ENCODE data around the gene ZBTB7C. TPM values are rescaled to one million over a fixed set of nuclear protein-coding genes. Genes with fewer than 3 reads are reported as not detected.

Gene ZBTB7C
- total RNA-seq, 1 donor from 2014 or later: 0.61 TPM

- DNase-seq (ENCODE audit: low read depth, low spot score): no peak
- Mint-ChIP-seq H3K27me3 (ENCODE audit: low read depth) (peaks cover 13% of the 10 kb centered on the region), H3K4me1 (peaks cover 7% of the 10 kb centered on the region), H3K9me3 (no peaks in the 10 kb centered on the region), H3K4me3 (no peak overlapping the region), H3K27ac (ENCODE audit: unreplicated experiment) (no peak overlapping the region), H3K36me3 (ENCODE audit: low read depth) (no peaks in the 10 kb centered on the region)
- TF ChIP-seq, protein P1, sequence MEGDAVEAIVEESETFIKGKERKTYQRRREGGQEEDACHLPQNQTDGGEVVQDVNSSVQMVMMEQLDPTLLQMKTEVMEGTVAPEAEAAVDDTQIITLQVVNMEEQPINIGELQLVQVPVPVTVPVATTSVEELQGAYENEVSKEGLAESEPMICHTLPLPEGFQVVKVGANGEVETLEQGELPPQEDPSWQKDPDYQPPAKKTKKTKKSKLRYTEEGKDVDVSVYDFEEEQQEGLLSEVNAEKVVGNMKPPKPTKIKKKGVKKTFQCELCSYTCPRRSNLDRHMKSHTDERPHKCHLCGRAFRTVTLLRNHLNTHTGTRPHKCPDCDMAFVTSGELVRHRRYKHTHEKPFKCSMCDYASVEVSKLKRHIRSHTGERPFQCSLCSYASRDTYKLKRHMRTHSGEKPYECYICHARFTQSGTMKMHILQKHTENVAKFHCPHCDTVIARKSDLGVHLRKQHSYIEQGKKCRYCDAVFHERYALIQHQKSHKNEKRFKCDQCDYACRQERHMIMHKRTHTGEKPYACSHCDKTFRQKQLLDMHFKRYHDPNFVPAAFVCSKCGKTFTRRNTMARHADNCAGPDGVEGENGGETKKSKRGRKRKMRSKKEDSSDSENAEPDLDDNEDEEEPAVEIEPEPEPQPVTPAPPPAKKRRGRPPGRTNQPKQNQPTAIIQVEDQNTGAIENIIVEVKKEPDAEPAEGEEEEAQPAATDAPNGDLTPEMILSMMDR (conservative IDR thresholded peaks at IDR 0.05): no peak
Measured at GRCh38 chr18:48007381-48007780, 401.8 kb downstream of the ZBTB7C start.

DNA sequence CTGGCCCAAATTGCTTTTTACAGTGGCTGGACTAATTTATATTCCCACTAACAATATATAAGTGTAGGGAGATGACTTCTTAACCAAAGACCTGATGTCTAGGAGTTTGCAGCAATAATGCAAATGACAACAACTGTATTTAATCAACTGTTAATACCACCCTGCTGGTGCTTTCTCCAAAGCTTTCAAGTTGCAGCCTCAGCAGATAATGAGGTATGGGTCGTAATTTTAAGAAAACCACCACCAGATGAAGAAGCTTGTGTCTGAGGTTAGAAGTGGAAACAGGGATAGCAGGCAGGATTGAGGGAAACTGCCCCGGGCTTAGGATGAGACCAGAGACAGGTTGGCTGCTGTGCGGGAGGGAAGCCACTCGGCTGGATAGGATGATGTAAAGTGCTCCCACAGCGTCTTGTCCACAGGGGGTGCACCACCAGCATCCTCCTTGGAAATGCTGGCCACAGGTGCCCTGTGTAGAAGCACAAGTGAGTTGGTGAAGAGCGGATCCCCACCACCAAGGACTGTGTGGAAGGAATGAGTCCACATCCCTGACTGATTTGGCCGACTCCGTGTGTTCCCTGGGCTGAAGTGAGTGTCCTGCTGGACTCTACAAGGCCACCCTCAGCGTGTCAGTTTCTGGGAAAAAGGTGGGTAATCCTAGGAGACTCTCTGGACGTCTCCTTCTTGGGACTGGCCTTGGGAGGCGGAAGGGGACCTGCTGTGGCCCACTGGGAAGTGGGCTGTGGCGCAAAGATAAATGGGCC lies 402.6 kb downstream of the ZBTB7C start:
- Mint-ChIP-seq H3K9me3 (no peaks in the 10 kb centered on the region), H3K27me3 (ENCODE audit: low read depth) (peaks cover 13% of the 10 kb centered on the region), H3K27ac (ENCODE audit: unreplicated experiment) (no peak overlapping the region), H3K4me1 (peaks cover 7% of the 10 kb centered on the region), H3K4me3 (peak overlapping the region; percentile 79), H3K36me3 (ENCODE audit: low read depth) (no peaks in the 10 kb centered on the region)
- TF ChIP-seq, protein P1 (conservative IDR thresholded peaks at IDR 0.05): no peak
- no peak for DNase-seq (ENCODE audit: low read depth, low spot score)

DNA sequence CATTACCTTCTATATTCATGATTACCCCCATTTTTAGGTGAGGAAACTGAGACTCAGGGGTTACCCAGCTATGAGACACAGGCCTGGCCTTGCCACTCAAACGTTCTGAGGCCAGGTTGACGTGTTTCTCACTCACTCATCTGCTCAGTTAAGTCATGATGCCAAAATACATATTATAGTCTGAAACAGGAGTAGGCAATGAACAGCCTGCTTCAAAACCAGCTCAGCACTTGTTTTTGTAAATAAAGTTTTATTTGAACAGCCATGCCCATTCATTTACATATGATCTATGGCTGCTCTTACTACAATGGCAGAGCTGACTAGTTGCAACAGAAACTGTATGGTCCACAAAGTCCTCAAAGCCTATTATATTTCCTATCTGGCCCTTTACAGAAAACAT lies 404.6 kb downstream of the ZBTB7C start:
- Mint-ChIP-seq H3K9me3 (no peaks in the 10 kb centered on the region), H3K36me3 (ENCODE audit: low read depth) (no peaks in the 10 kb centered on the region), H3K4me3 (no peak overlapping the region), H3K27ac (ENCODE audit: unreplicated experiment) (no peak overlapping the region), H3K4me1 (peaks cover 7% of the 10 kb centered on the region), H3K27me3 (ENCODE audit: low read depth) (peaks cover 19% of the 10 kb centered on the region)
- TF ChIP-seq, protein P1 (conservative IDR thresholded peaks at IDR 0.05): no peak
- no peak for DNase-seq (ENCODE audit: low read depth, low spot score)

- DNase-seq (ENCODE audit: low read depth, low spot score): no peak
- H3K27me3 Mint-ChIP-seq (ENCODE audit: low read depth): peaks cover 24% of the 10 kb centered on the region
- H3K27ac Mint-ChIP-seq (ENCODE audit: unreplicated experiment): no peak overlapping the region
- no peak overlapping the region for H3K4me3 Mint-ChIP-seq
- H3K9me3 Mint-ChIP-seq: no peaks in the 10 kb centered on the region
- TF ChIP-seq, protein P1 (conservative IDR thresholded peaks at IDR 0.05): no peak
- H3K4me1 Mint-ChIP-seq: peaks cover 3% of the 10 kb centered on the region
- H3K36me3 Mint-ChIP-seq (ENCODE audit: low read depth): no peaks in the 10 kb centered on the region
Measured at GRCh38 chr18:48003426-48004349, 405.5 kb downstream of the ZBTB7C start.

DNA sequence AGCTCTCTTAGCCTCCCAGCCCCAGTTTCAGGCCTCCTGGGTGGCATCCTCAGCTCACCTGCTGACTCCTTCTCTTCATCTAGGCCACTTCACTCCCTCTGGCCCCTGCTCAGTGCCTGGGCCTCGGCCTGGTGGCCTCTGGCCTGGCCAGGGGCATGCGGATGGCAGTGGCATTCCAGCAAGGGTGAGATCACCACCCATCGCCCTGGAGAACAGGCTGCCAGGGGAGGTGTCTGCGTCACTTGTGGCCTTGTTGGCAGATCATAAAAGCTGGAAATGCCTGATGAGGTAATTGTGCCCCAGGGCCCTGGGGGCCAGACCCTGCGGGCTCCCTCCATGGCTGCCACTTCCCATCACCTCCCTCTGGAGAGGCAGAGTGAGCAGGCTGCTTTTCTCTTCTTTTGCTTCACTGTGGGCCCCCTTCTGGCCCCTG lies 406.2 kb downstream of the ZBTB7C start:
- Mint-ChIP-seq H3K4me1 (no peaks in the 10 kb centered on the region), H3K4me3 (no peak overlapping the region), H3K27me3 (ENCODE audit: low read depth) (peaks cover 25% of the 10 kb centered on the region), H3K27ac (ENCODE audit: unreplicated experiment) (no peak overlapping the region), H3K36me3 (ENCODE audit: low read depth) (no peaks in the 10 kb centered on the region), H3K9me3 (no peaks in the 10 kb centered on the region)
- DNase-seq (ENCODE audit: low read depth, low spot score): no peak
- TF ChIP-seq, protein P1 (conservative IDR thresholded peaks at IDR 0.05): no peak

Measured in neural crest cell (in vitro differentiated cells).